Inferior parietal cortex (tissue), 1 donor: Measurements from ENCODE around the gene RAI1.

Experiments
- DNase-seq: peaks from one replicate; pipeline ENCODE4 v3.0.0-alpha.2; 2016; ENCODE audit errors: extremely low spot score

RAI1 gene

GRCh38 chr17:17698371-17698770, 17.1 kb downstream of the RAI1 start:
- DNase-seq: no peak

DNA sequence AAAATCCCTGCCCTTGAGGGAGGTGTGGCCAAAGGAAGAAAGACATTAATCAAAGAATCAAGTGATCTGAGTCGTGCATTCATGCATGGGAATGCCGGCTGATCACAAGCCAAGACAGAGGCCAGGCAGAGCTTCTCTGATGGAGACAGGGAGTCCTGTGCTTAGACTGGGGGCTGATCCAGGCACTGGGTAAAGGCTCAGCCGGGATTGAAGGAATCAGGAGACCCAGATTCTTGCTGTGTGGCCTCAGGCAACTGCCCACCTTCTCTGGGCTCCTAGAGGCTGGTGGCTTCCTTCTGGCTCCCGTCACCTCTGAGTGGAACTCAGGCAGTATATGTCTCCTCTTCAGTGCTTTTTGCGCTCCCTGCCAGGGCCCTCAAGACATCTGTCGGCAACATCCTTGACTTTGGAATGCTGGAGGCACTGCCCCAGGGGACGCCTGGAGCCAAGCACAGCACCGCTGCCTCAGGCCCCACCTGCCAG, 17.7 kb downstream of the RAI1 start:
- no peak for DNase-seq

DNA sequence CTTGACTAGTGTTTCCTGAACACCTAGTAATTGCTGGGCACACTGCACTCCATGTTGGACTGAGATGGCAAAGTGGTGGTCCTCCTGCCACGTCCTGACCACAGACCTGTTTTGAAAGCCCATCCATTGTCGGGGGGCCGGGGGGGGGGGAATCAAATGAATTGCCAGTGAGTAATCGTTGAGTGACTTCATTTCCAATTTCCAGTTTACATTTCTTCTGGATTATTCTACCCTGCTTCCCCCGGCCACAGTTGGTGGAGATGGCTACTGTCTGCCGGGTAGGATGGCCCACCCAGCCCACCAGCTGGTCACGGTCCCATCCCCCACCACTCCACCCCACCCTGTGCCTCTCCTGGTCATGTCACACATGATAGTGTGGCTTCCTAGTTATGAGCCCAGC, 18.2 kb downstream of the RAI1 start:
- DNase-seq: no peak

DNA sequence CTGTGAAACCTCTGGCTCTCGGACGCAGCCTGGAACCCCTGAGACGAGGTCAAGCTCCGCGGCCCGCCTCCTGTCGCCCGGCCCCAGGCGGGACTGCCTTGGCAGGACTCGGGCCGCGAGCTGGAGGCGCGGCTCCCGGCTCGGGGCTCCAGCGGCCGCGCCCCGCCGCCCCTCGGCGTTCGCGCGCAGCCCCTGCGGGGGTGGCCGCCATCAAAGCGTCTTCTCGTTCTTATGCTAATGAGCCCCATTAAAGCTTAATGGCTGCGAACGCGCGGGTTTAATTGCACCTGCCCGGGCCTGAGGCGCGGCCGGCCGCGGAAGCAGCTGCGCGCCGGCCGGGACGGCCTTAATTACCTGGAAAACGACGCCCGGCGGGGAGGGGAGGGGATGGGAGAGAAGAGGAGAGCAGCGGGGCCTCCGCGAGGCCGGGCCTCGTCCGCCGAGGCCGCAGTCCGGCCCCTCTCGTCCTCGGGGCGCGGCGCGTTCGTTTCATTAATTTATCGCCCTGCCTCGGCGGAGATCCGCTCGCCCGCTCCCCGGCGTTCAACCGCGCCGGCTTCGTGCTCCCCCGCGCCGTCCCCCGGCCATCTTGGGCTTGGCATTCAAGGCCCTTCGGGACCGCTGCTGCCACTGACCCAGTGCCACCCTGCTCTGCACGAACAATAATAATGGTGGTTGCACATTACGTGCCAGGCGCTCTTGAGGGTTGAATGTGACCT, 19.2 kb downstream of the RAI1 start:
- DNase-seq: no peak

- DNase-seq: no peak
These were observed 19.9 kb downstream of the RAI1 start for GRCh38 chr17:17701112-17701511.

GRCh38 chr17:17701658-17702057, 20.4 kb downstream of the RAI1 start:
- DNase-seq: no peak

- DNase-seq: no peak
These were observed 21.3 kb downstream of the RAI1 start for GRCh38 chr17:17702449-17703139.

GRCh38 chr17:17703140-17703919, 22.1 kb downstream of the RAI1 start:
- no peak for DNase-seq

- no peak for DNase-seq
These were observed 23.7 kb downstream of the RAI1 start for GRCh38 chr17:17704931-17705330.

DNA sequence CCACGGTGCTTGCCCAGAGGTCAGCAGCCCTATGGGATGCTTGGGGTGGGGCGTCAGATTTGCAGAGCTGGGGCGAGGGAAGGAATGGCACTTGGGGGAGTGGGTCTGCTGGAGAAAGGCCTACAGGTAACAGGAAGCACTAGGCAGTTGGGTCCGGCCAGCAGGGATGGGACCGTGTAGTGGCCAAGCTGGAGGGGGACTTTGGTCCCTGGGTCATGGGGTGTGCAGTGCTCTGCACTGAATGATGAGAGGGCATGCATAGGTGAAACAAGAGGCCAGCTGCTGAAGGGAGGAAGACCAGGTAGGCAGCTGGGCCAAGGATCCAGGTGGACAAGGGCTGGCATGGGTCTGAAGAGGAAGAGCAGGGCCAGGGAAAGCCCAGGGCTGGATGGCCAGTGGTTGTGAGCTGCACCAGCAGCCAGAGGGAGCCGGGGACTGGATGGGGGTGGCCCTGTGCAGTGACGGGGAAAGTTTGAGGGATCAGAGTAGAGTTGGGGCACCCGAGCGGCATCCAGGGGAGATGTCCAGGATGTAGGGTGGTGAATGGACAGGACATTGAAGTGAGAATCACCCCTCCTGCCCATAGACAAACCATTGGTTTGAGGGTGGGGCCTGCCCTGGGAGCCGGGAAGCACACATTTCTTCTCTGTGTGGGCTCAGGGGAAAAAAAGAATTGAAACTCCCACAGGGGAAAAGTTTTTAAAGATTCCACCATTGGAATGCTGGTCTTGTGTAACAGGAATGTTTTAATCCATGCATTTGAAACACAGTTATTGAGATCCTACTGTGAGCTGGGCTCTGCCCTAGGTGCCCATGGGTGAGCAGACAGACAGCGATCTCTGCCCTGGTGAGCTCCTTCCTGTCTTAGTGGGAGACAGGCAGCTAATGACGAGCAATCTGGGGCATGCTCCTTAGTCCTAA, 25.1 kb downstream of the RAI1 start:
- no peak for DNase-seq

GRCh38 chr17:17708295-17708694, 27.0 kb downstream of the RAI1 start:
- DNase-seq: no peak

DNA sequence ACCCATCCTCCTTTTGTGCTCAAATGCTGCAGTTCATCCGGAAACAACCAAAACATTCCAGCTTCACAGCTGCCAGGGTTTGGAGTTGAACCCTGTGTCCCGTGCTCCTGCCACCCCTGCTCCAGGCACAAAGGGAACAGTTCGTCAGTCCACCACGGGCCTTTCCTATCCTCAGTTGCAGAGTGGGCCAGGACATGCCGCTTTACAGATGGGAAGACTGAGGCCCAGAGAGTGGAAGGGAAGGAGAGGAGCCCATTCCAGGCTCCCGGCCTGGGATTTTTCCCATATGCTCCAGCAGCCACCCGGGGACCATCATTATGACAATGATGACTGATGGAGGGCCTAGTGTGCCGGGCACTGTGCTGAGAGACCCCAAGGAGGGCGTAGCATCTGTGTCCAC, 27.6 kb downstream of the RAI1 start:
- DNase-seq: no peak

- DNase-seq: no peak
These were observed 28.6 kb downstream of the RAI1 start for GRCh38 chr17:17709815-17710321.

GRCh38 chr17:17710355-17710727, 29.1 kb downstream of the RAI1 start:
- DNase-seq: no peak

DNA sequence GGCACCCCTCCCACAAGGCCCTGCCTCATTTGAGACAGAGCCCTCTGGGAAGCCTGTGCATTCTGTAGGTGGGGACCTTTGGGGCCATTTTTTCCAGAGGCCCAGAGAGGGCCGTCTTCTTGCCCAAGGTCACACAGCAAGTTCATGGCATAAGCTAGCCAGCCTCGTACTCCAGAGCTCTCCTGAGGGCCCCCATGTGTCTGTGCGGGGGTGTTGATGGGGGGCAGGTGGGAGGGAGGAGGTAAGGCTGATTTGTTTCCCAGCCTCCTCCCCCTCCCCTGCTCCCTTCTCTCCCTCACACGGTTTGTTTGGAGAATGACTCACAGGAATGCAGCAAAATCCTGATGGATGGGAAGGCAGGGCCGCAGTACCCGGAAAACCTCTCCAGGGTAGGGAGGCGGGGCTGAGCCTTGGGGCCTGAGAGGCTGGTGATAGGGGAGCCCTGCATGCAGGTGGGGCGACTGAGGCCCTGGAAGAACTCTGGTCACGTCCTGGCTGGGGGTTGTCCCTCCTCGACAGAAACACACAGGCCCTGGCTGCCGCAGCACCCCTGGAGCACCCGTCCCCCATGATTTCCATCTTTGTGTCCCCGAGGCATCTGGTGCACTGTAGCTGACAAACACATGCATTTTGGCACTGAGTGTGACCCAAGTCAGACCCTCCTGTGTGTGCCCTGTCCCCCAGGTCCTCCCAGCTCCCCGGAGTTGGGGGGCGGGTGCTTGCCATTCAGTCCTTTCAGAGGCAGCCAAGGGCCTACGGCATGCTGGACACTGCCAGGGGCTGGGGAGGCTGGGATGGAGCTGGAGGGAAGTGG, 29.7 kb downstream of the RAI1 start:
- DNase-seq: no peak

GRCh38 chr17:17711641-17712162, 30.4 kb downstream of the RAI1 start:
- no peak for DNase-seq

DNA sequence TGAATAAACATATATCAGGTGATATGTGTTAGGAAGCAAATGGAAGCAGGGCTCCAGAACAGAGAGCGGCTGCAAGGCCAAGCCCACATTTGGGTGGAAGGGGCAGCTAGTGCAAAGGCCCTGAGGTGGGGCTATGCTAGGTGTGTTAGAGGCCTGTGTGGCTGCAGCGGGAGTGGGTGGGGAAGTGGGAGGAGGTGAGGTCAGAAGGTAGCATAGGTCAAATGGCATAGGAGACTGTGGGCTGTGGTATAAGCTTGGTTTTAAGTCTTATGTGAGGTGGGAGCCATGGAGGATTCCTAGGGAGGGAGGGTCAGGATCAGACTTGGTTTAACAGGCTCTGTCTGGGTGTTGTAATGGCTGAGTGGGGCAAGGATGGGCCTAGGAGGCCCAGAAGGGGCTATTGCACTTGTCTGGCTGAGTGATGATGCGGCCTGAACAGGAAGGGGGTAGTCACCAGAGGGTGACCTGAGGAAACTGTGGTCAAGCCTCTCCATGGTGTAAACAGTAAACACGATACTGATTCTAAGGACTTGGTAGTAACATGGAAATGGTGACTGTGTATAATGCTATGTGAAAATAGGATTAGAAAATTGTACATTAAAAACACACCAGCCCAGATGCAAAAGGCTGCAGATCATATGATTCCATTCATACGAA, 31.1 kb downstream of the RAI1 start:
- DNase-seq: no peak

DNA sequence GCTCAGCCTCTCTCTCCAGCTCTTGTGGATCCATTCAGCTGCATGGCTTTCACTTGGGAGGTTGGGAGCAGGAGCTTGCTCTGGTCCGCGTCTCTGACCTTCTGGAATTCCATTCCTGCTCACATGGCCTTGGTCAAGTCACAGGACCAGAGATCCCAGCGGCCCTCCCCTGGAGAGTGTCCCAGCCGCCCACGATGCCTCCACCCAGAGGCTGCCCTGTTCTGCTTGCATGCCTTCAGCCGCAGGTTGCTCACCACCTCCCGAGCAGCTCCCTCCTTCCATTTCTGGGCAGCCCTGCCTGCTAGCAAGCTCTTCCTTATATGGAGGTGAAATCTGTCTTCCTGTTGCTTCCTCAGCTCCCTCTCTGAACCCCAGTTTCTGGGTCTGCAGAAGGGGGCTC, 32.6 kb downstream of the RAI1 start:
- no peak for DNase-seq

DNA sequence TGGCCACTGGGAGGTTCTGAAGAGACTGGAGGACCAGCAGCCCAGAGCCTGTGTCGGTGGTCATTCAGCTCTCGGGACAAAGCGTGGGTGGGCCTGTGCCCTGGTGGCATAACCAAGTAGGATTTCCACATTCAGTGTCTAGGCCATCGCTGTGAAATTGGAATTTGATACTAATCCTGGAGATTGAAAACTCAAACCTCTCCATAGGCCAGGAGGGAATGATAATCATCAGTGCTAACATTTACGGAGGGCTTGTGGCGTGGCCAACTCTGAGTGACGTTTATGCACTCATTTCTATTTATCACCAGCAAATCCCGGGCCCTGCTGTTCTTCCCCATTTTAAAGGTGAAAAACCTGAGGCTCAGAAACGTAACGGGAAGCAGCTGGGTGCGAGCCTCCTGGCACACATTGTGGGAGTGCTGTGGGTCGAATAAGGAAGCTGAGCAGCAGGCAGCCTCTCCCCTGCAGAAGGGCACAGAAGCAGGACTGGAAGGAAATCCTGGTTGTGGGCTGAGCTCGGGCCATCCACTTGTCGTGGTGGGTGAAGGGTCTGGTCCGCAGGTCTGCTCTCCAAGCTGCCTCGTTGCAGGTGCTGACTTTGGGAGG, 33.1 kb downstream of the RAI1 start:
- DNase-seq: no peak
